Esophagus muscularis mucosa (tissue), 4 donors: Measurements from ENCODE around the gene KIF16B. TPM values are rescaled to one million over a fixed set of nuclear protein-coding genes. Genes with fewer than 3 reads are reported as not detected.

Experiments used
- DNase-seq: peaks from one replicate; pipeline ENCODE4 v3.0.0-alpha.2; 2017; ENCODE audit errors: extremely low spot score
- H3K27ac ChIP-seq, 4 donors: fragments of 200-600 bp; sonication (generic); replicated peaks in 1 of 4; 1 replicate in 3 of 4; 2 replicates in 1 of 4; pipeline ENCODE4 v1.5.1; 2016 to 2019; ENCODE audit warnings: mild to moderate bottlenecking in 1 of 4
- H3K27me3 ChIP-seq, 4 donors: fragments of 200-600 bp; sonication (generic); one replicate each; pipeline versions ENCODE4 v1.5.1 to v1.6.0; 2016 to 2019
- H3K36me3 ChIP-seq, 4 donors: fragments of 200-600 bp; sonication (generic); one replicate each; pipeline ENCODE4 v1.5.1; 2016 to 2019
- H3K4me1 ChIP-seq, 4 donors: fragments of 200-600 bp; sonication (generic); one replicate each; pipeline ENCODE4 v1.5.1; 2016 to 2019
- H3K4me3 ChIP-seq, 4 donors: fragments of 200-600 bp; sonication (generic); 1 replicate in 2 of 4; 2 replicates in 2 of 4; pipeline ENCODE4 v1.5.1; 2016 to 2019; ENCODE audit warnings: mild to moderate bottlenecking in 4 of 4, moderate library complexity in 1 of 4
- H3K9me3 ChIP-seq, 4 donors: fragments of 200-600 bp; sonication (generic); 1 replicate in 3 of 4; 2 replicates in 1 of 4; pipeline ENCODE4 v1.5.1; 2016 to 2019
- EP300 ChIP-seq: sonication (generic); formaldehyde crosslinking; IDR thresholded peaks from one replicate; pipeline ENCODE4 v1.6.1; 2017; ENCODE audit warnings: antibody characterized with exemption
- POLR2A ChIP-seq: fragments of 450-650 bp; IDR thresholded peaks from one replicate; pipeline ENCODE4 v1.6.1; 2017; ENCODE audit warnings: antibody characterized with exemption, moderate library complexity, mild to moderate bottlenecking, low read depth
- POLR2AphosphoS5 ChIP-seq, 2 donors: sonication (generic); formaldehyde crosslinking; IDR thresholded peaks; one replicate each; pipeline ENCODE4 v1.6.1; 2017; ENCODE audit warnings: antibody characterized with exemption in 2 of 2
- WGBS: methylation state at CpG from one replicate; pipeline ENCODE4 v1.1.5; 2018; 5-methylcytosine and 5-hydroxymethylcytosine counted together
- intact Hi-C: fragments of 100-400 bp; cut with DNase I; formaldehyde crosslinking; loops from one replicate; pipeline ENCODE4 v1.15.1; 2023
- total RNA-seq, 4 donors: library from RNA; depleted of rRNA; stranded (reverse); fragments of >200 nt; gene quantifications; one replicate each; pipeline versions ENCODE4 v1.1.0 to v1.2.1, GENCODE V29; 2016
- TF ChIP-seq, protein P1 (sequence below), 3 experiments: fragments of 200-600 bp in 2 of 3; fragments of 450-650 bp in 1 of 3; sonication (generic) in 2 of 3; IDR thresholded peaks; one replicate each; pipeline ENCODE4 v1.5.1; 2017 to 2019; ENCODE audit warnings: antibody characterized with exemption in 3 of 3, mild to moderate bottlenecking in 2 of 3, moderate library complexity in 1 of 3

Gene KIF16B
- total RNA-seq, 4 donors from 2014 or later, result 15.4 to 21.1 (median 19.3) TPM

DNA sequence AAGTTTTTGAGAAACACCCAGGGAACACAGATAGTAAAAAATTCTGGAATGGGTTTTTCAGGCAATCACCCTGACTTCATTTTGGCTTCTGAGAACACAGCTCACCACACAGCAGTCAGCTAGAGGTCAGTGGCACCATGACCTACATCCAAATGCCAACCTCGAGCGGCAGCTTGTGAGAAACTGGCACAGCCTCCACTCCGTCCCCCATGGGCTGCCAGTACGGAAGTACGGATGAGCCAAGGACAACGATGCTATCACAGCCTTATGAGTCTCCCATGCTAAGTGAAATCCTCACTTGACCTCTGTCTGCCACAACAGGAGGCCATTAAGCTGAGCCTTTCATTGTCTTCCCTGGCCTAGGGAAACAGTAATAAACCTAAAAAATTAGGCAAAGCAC lies 32.0 kb downstream of the KIF16B start:
- no peak for TF ChIP-seq EP300
- DNase-seq, result no peak
- Histone ChIP-seq H3K4me3 (no peak overlapping the region), H3K27ac (no peak overlapping the region), H3K9me3 (no peaks in the 10 kb centered on the region), H3K36me3 (no peaks in the 10 kb centered on the region), H3K4me1 (peaks cover 5 to 21% (median 9%) of the 10 kb centered on the region in 4 donors), H3K27me3 (no peaks in the 10 kb centered on the region)
- WGBS, result 96% methylated on average over 6 of the region's 6 CpGs
- intact Hi-C loops, result no loop called here

DNA sequence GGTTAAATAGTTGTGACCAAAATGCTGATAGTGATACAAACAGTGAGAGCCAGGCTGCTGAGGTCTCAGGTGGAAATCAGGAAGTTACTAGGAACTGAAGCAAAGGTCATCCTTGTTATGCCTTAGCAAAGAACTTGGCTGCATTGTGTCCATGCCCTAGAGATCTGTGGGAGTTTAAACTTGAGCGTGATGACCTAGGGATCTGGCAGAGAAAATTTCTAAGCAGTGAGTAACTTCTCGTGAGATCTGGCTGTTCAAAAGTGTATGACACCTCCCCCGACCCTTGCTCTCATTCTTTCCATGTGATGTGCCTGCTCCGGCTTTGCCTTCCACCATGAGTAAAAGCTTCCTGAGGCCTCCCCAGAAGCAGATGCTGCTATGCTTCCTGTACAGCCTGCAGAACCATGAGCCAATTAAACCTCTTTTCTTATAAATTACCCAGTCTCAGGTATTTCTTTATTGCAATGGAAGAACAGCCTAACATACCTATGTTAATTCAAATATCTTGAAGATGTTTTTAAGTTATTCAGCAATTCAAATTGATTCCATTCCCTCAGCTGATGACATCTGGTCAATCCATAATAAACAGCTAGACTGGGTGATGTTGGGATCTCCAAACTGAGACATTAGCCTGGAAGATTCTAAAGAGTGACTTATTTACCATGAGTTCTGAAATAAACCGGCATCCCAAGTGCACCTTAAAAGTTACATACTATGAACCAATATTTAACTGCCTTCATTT lies 33.8 kb downstream of the KIF16B start:
- TF ChIP-seq EP300, result no peak
- no peak for TF ChIP-seq POLR2A
- TF ChIP-seq POLR2AphosphoS5 (IDR thresholded peaks at IDR 0.05), result no peak
- TF ChIP-seq, protein P1, sequence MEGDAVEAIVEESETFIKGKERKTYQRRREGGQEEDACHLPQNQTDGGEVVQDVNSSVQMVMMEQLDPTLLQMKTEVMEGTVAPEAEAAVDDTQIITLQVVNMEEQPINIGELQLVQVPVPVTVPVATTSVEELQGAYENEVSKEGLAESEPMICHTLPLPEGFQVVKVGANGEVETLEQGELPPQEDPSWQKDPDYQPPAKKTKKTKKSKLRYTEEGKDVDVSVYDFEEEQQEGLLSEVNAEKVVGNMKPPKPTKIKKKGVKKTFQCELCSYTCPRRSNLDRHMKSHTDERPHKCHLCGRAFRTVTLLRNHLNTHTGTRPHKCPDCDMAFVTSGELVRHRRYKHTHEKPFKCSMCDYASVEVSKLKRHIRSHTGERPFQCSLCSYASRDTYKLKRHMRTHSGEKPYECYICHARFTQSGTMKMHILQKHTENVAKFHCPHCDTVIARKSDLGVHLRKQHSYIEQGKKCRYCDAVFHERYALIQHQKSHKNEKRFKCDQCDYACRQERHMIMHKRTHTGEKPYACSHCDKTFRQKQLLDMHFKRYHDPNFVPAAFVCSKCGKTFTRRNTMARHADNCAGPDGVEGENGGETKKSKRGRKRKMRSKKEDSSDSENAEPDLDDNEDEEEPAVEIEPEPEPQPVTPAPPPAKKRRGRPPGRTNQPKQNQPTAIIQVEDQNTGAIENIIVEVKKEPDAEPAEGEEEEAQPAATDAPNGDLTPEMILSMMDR (IDR thresholded peaks at IDR 0.05), result no peak

DNA sequence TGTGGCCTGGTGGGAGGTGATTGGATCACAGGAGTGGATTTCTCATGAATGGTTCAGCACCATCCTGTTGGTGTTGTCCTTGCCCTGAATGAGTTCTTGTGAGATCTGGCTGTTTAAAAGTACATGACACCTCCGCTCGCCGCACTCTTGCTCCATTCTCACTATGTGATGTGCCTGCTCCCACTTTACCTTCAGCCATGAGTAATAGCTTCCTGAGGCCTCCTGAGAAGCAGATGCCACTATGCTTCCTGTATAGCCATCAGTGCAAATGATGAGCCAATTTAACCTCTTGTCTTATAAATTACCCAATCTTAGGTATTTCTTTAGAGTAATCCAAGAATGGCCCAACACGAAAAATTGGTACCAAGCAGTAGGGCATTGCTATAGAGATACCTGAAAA lies 34.5 kb downstream of the KIF16B start:
- intact Hi-C loops, result no loop called here

More for the DNA sequence above, 33.8 kb downstream of the KIF16B start:
- H3K9me3 ChIP-seq, result no peaks in the 10 kb centered on the region
- H3K27me3 ChIP-seq, result no peaks in the 10 kb centered on the region
- DNase-seq, result no peak
- H3K4me3 ChIP-seq, result no peak overlapping the region
- peaks cover 5 to 21% (median 9%) of the 10 kb centered on the region in 4 donors for H3K4me1 ChIP-seq
- intact Hi-C loops, result no loop called here
- no peaks in the 10 kb centered on the region for H3K36me3 ChIP-seq
- WGBS, result 83% methylated on average over 5 of the region's 5 CpGs
- H3K27ac ChIP-seq, result no peak overlapping the region

DNA sequence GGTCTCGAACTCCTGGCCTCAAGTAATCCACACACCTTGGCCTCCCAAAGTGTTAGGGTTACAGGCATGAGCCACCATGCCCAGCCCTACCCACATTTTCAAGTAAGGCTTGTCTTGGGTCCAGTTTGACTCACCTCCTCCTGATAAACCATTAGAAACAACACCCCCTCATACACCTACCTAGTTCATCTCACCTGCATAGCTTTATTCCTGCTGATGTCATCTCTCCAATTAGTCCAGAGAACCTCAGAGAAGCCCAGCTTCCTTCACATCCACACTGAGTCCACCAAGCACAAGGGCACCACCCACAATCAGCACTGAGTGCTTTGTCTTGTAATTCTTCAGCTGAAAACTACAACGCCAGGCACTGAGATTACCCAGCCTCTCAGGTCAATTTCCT lies 35.3 kb downstream of the KIF16B start:
- DNase-seq, result no peak
- Histone ChIP-seq H3K27ac (no peak overlapping the region), H3K36me3 (no peaks in the 10 kb centered on the region), H3K9me3 (no peaks in the 10 kb centered on the region), H3K27me3 (no peaks in the 10 kb centered on the region), H3K4me3 (no peak overlapping the region), H3K4me1 (peaks cover 5 to 22% (median 9%) of the 10 kb centered on the region in 4 donors)
- intact Hi-C loops, result no loop called here
- TF ChIP-seq POLR2A (no peak), EP300 (no peak), POLR2AphosphoS5 (IDR thresholded peaks at IDR 0.05) (no peak)
- TF ChIP-seq, protein P1 (IDR thresholded peaks at IDR 0.05), result no peak
- 93% methylated on average over 2 of the region's 2 CpGs for WGBS

More for the DNA sequence above, 34.5 kb downstream of the KIF16B start:
- H3K27ac ChIP-seq, result no peak overlapping the region
- DNase-seq, result no peak
- H3K27me3 ChIP-seq, result no peaks in the 10 kb centered on the region
- H3K4me3 ChIP-seq, result no peak overlapping the region
- H3K36me3 ChIP-seq, result no peaks in the 10 kb centered on the region
- peaks cover 5 to 21% (median 9%) of the 10 kb centered on the region in 4 donors for H3K4me1 ChIP-seq
- no peak for TF ChIP-seq POLR2A
- TF ChIP-seq, protein P1 (IDR thresholded peaks at IDR 0.05), result no peak
- no peak for TF ChIP-seq EP300
- TF ChIP-seq POLR2AphosphoS5 (IDR thresholded peaks at IDR 0.05), result no peak
- no peaks in the 10 kb centered on the region for H3K9me3 ChIP-seq
- 95% methylated on average over 4 of the region's 4 CpGs for WGBS

DNA sequence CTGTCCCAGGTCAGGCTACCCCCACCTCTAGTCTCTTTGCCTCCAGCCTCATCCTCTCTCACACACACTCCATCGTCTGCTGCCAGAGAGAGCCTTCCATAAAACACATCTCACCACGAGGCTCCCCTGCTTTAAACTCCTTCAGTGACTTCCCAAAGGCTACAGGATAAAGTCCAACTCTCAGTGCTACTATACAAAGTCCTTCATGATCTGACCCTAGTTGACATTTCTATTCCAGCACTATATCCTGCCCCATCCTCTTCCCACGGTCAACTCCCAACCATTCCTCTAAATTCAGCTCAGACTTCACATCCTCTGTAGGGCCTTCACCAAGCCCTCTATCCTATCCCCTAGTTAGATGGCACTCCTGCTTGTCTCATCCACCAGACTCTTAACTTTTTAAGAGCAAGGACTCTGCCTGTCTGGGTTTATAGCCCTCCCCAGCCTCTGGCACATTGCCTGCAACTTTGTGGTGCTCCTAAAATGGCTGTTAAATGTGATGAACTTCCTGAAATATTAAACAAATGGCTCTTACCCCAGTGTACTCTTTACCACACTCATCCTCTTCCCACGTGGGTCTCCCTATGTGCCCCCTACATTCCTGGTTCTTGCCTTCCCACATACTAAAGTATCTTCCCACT lies 36.1 kb downstream of the KIF16B start:
- Histone ChIP-seq H3K9me3 (no peaks in the 10 kb centered on the region), H3K4me3 (no peak overlapping the region), H3K36me3 (no peaks in the 10 kb centered on the region), H3K4me1 (peaks cover 5 to 27% (median 9%) of the 10 kb centered on the region in 4 donors), H3K27ac (no peak overlapping the region), H3K27me3 (no peaks in the 10 kb centered on the region)
- intact Hi-C loops, result no loop called here
- 91% methylated on average over 4 of the region's 4 CpGs for WGBS
- no peak for TF ChIP-seq EP300
- no peak for DNase-seq
